HG03558 (cell line): Measurements from ENCODE around the gene C14orf93.
"Not testable (repeated sequence)": the region's sequence is repeated elsewhere in the genome, so short reads cannot be mapped to it uniquely, and the experiment has no call there.

Source experiments
- ATAC-seq: cut with Tn5 transposase; IDR thresholded peaks from one replicate; pipeline ENCODE4 v1.9.1; 2021; ENCODE audit warnings: moderate number of reproducible peaks; ENCODE audit not compliant: unreplicated experiment; ENCODE audit errors: extremely low read depth

The C14orf93 gene

DNA sequence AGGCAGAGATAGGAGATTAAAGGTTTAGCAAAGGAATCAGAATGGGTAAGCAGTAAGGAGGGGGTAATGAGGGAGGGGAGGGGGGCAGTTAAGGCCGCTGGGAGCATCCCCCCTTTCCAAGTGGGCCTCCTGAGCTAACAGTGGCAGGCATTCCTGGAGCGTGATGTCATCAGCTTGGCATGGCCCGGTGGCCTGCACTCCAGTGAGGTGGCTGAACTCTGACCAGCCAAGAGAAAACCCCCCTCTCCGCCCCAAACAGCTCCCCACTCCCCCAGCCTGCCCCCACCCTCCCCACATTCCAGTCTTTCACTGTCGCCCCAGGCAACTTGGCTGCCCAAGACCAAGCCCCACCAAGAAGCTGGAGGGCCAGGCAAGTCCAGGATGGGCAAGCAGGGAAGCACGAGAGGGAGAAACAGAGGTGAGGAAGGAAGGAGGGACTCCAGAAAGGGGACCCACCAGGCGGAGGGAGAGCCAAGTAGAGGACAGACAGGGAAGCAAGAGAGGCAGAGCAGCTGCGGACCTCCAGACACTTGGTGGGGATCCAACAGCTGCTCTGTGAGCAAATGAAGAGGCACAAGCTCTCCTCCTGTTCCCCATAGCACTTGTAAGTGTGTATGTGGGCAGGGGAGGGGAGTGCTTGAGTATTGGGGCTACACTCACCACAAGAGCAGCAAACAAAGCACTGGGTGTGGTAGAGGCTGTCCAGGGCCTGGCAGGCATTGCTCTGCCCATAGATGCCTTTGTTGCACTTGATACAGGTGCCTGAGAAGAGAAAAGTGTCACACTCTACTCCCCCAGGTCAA is 32.1 kb downstream of the C14orf93 start:
- no peak for ATAC-seq

DNA sequence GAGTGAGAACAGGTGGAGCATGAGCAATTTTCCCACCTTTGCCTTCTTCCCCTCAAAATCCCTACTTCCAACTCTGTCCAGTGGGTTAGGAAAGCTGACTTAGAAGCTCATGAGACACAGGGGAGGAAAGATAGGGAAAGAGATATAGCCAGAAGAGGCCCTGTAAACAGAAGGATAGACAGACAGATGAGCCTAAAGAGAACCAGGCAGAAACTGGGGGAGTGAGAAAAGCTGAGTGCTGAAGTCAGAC is 32.6 kb downstream of the C14orf93 start:
- no peak for ATAC-seq

DNA sequence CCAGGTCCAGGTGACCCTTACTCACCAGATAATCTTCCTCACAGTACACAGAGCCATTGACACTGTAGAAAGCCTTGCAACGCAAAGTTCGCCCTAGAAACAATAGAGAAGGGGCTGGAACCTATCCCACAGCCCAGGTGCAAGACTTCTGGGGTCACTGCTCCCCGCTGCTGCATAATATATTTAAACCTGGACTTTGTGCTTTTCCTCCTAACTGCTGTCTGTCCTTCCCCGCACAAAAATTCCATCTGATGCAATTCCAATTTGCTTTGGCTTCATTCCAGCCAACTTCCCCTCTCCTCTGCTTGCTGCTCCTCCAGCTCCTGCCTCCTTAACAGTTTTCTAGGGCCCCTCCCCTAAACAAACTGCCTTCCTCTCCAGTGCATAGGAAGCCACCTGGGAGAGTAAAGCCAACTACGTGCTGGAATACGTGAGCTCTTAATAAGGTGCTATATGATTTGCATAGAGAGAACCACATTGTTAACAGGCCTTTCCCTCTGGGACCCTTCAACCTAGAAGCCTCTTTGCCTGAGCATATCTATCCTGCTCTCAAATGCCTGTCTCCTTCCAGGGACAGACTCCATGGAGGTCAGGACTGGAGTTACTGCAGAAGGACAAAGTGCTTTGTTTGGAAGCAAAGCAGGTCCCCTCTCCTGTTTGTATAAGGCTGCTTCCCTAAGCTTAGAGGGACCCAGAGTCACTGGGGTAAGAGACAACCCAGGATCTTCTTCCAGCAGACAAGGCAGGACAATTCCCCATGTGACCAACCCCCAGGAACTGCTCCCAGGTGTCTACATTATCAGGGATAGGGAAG is 33.1 kb downstream of the C14orf93 start:
- no peak for ATAC-seq

DNA sequence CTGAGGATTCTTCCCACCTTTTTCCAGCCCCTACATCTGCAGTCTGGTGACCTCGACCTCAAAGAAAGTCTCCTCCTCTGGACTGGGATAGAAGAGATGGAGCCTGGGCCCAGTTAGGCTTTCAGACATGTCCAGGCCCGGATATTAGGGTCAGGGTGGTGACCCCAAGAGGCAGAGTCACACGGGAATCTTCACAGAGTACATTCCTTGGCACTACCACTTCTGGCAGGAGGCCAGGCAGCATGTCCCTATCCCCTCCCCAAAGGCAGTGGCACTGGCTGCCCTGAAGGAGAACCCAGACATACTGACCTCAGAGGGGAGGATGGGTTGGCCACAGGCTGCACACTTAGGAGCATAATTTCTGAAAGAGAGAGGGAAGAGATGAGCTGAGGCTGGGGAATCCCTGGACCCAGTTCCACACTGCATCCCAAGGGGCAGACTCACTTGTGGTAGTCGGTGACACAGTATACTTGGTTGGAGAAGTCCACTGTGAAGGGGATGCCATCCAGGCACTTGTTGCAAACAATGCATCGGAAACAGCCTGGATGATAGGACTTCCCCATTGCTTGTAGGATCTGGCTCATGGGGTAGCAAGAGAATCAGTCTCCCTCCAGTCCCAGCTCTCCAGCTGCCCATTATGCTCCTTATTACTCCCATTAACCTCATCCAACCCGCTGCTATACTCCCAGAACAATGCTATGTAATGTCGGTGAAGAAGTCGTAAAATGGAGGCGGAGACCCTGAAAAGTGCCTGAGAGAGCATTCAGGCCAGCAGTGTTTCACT is 35.2 kb downstream of the C14orf93 start:
- no peak for ATAC-seq

DNA sequence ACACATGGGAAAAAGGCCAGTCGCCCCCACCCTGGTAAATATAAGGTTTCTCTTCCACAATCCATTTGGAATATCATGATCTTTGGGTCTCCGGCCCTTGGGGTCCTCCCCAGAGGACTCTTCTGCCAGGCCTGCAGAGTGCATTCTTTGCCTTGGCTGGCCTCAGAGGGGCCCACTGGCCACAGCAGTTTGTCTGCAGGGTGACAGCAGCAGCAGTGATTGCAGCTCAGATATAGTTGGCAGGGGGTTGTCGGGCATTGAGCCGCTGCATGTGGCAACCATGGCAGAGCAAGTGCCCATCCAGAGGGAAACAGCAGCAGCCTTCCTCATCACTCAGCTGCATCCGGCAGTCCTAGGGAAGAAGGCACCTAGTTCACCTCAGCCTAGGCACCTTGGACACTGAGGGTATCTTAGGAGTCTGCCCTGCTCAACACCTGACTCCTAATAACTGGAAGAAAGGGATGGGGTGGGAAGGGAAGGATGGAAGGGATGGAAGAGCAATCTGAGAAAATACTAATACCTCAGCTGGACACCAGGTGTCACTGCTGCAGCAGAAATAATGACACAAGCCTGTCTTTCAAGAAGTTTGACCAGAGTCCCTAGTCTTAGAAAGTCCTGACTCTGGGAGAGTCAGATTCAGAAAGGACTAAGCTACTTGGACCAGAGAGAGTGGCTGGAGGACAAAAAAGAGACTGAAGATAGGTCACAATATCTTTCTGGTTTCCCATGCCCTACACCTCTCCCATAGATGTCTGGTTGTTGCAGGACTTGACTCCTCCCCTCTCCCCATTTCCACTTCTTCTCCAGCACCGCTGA is 36.5 kb downstream of the C14orf93 start:
- no peak for ATAC-seq

DNA sequence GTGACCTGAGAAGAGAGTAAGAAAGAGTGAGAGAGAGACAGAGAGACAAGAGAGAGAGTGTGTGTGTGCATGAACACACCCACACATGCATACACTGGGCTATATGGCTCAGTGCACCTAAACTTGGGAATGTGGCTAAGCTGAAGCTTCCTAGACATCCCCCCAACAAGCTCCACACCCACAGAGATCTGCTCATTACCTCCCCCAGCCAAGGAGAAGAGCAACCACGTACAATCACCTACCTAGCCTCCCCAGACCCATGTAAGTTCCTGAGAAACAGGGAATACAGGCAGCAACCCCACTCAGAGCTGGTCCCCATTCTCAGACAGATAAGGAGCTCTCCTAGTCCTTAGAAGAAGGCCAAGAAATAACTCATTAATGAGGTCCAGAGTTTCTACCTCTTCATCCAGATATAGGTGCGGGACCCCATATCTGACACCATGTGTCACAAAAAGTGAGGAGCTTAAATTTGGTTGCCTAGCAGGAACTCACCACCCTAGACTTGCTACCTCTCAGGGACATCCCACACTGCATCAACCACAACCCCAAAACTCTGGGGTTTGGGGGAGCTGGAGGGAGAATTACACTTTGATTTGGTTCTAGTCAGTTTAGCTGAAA is 37.5 kb downstream of the C14orf93 start:
- ATAC-seq = no peak

DNA sequence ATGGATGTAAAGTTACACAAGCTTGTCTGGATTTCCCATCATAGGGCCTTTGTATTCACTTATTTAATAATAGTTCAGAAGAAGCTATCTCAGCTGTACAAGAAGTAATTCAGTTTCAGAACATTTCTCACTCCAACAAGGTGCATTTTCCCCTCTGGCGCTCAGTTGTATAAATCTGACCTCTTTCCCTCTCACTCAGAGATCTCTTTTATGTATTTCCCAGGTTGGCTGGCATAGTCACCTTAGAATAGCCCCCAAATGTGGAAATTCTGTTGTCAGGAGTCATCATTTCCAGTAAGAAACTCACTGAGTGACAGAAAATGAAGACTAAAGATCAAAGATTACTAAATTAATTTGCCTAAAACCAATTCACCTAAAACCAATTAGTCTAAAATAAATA is 38.8 kb downstream of the C14orf93 start:
- no peak for ATAC-seq

DNA sequence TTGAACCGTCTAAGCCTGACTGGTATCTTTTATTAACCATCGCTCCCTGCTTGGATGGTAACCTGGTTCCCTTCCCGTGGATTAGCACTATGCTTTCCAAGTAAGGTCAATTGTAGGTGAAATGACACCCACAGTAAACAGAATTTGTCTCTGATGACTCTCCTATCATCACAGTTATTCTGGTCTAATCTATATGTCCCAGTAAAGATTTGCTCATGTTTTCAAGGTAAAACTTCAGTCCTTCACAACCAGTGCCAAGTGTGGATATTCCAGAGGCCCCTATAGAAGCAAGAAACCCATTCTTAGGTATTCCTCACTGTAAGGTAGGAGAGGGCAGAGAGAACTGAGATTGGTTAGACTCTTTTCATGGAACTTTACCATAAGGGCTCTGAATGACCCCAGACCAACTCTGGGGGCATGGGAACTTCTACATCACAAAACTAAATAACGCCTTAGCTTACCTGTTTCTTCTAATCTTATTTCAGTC is 43.1 kb downstream of the C14orf93 start:
- no peak for ATAC-seq

DNA sequence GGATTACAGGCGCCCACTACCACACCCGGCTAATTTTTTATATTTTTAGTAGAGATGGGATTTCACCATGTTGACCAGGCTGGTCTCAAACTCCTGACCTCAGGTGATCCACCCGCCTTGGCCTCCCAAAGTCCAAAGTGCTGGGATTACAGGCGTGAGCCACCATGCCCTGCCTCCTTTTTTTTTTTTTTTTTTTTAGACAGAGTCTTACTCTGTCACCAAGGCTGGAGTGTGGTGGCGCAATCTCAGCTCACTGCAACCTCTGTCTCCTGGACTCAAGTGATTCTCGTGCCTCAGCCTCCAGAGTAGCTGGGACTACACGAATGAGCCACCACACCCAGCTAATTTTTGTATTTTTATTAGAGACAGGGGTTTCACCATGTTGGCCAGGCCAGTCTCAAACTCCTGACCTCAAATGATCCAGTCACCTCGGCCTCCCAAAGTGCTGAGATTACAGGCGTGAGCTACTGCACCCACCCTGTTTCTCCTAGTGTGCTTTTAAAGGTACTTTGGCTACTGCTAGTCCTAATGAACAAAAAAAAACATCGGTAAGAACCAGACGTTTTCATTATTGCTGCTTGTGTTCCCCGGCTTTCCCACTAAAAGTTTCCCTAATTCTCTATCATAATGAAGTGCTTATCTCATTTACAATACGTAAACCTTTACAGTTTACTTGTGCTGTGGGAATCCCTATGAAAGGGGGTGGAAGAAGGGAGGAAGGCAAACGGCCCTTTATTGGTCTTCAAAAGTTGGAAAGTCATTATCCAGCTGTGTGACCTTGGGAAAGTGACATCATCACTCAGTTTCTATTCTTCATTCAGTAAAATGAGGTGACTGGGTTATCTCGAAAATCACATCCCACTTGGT is 43.8 kb downstream of the C14orf93 start:
- ATAC-seq = not testable (repeated sequence)

DNA sequence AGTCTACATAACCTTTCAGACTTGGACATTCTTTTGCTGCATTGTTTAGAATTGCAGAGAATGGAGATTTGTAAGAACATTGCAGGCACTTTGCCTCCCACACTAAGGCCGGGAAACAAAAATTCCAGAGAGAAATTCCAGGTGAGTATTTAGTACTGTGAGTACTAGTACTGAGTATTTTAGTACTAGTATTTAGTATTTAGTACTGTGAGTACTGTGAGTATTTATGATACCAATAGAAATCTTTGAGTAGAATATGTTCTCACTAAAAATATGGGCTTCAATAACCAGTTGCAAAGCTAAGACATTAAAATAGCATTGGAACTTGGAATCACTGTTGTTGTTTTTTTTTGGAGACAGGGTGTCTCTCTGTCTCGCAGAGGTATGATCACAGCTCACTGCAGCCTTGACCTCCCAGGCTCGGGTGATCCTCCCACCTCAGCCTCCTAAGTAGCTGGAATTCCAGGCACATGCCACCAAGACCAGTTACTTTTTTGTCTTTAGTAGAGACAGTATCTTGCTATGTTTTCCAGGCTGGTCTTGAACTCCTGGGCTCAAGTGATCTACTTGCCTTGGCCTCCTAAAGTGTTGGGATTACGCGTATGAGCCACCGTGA is 47.8 kb downstream of the C14orf93 start:
- ATAC-seq = no peak

DNA sequence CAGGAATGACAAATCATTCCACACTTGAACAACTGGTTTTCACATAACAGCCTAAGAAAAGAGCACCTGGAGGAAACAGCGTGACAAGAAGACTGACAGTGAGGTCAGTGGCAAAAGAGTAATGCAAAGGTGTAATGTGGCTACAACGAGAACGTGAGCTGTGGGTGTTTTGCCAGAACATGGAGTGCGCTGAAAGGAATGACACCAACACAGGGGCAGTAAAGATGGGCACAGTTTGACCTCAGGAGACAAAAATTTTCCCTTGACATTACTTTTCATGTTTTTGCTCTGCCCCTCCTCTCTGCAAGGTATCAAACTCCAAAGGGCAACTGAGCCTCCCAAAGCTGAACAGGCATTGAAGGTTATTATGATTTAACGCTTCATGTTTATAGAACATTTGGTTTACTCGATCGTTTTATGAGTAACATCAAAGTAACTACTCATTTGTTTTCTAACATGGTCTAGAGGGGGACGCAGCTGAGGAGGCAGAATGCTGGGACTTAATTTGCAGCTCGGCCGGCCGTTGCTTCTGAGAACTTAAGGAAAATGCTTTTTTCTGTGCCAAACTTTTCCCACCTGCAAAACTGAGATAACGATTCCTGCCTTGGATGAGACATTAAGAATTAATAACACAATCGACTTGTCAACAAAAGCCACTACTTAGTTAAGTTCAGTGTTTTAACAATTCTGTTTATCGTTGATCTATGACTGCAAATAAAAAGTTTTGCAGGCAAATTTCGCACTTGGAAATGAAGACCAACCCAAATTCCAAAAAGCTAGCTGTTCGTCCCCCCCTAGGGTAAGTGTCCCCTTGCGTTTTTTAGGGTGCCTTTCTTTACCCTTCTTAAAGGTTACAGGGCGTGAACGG is 54.0 kb downstream of the C14orf93 start:
- no peak for ATAC-seq

DNA sequence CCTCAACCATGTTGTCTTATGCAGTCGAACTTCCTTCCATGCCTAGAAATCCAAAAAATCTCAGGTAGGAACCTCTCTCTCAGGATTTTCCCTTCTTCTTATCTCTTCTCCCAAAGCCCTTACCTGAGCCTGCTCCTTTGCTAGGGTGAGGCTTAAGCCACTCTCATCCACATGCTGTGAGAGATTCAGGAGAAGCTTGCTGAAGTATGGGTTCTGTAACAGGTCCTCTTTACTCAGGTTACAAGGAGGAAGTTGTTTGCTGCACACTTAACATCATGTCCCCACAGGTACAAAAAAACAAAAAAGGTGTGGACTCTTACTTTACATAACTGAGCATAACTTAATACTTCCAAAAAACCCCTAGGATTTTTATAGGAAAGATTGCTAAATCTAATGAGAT is 57.5 kb downstream of the C14orf93 start:
- no peak for ATAC-seq

DNA sequence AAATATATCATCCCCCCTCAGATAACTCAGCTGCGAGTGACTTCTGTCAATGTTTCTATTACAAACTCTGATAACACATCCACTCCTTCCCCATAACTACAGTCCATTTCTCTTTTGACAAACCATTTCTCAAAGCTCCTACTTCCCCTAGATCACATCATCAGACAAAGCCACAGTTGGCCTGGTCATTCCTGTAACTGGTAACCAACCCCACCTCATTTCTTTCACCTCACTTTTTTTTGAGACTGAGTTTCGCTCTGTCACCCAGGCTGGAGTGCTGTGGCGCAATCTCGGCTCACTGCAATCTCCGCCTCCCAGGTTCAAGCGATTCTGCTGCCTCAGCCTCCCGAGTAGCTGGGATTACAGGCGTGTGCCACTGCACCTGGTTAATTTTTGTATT is 58.1 kb downstream of the C14orf93 start:
- ATAC-seq = not testable (repeated sequence)

DNA sequence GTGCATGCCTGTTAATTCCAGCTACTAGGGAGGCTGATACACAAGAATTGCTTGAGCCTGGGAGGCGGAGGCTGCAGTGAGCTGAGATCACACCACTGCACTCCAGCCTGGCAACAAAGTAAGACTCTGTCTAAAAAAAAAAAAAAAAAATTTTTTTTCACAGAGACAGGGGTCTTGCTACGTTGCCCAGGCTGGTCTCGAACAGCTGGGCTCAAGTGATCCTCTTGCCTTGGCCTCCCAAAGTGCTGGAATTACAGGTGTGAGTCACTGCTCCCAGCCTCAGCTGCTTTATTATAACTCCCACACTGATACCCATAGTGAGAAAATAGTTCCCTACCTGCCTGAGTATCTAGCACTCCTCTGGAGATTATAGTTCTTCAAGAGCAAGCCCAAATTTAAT is 64.3 kb downstream of the C14orf93 start:
- ATAC-seq = no peak

DNA sequence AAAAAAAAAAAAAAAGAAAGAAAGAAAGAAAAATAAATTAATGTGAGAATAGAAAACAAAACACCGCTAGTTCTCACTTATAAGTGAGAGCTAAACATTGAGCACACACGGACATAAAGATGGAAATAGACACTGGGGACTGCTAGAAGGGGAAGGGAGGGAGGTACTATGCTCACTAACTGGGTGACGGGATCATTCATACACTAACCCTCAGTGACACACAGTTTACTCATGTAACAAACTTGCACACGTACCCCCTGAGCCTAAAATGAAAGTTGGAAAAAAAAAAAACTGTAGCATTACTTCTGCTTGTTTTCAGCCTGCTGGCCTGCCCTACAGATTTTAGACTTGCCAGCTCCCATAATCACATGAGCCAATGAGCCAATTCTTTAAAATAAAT is 70.3 kb downstream of the C14orf93 start:
- ATAC-seq = no peak
